Adipose tissue (tissue), 3 donors: ENCODE data around the gene ARHGAP26. TPM values are rescaled to one million over a fixed set of nuclear protein-coding genes. Genes with fewer than 3 reads are reported as not detected.

Experiments used
- H3K27ac ChIP-seq: one replicate; pipeline ENCODE4 v1.5.1; 2013; ENCODE audit warnings: low read depth, low read length
- WGBS, 3 donors: extraction: QIAGEN DNeasy Blood & Tissue Kit; methylation state at CpG; one replicate each; pipeline ENCODE4 v1.1.7; 2013; 5-methylcytosine and 5-hydroxymethylcytosine counted together
- polyA plus RNA-seq, 3 donors: library from polyadenylated mRNA; stranded (reverse); fragments of 200-250 nt; gene quantifications; one replicate each; pipeline ENCODE4 v1.2.3, GENCODE V29; 2013
- donor health status: healthy with polysubstance abuse.
- donor health status: Bipolar disorder and iron deficiency.
- donor health status: healthy.

Gene ARHGAP26
- polyA plus RNA-seq, 3 donors: 2.3 to 8.3 (median 6.5) TPM

- H3K27ac ChIP-seq: no peak overlapping the region
- 77 to 96% (median 83%) methylated on average over 2 of the region's 2 CpGs for WGBS, 3 donors
Measured at GRCh38 chr5:142777099-142777498, 6.9 kb downstream of the ARHGAP26 start.

- 61 to 92% (median 72%) methylated on average over 3 of the region's 3 CpGs for WGBS, 3 donors
- no peak overlapping the region for H3K27ac ChIP-seq
Measured at GRCh38 chr5:142777850-142778249, 7.7 kb downstream of the ARHGAP26 start.

GRCh38 chr5:142779163-142779840 is 9.1 kb downstream of the ARHGAP26 start:
- WGBS, 3 donors: 34 to 51% (median 47%) methylated on average over 4 of the region's 4 CpGs
- H3K27ac ChIP-seq: no peak overlapping the region

- 63 to 68% (median 67%) methylated on average over 2 of the region's 2 CpGs for WGBS, 3 donors
Measured at GRCh38 chr5:142780871-142781270, 10.7 kb downstream of the ARHGAP26 start.

GRCh38 chr5:142782976-142783530 is 12.9 kb downstream of the ARHGAP26 start:
- 56 to 80% (median 64%) methylated on average over 8 of the region's 8 CpGs for WGBS, 3 donors
- no peak overlapping the region for H3K27ac ChIP-seq

More at GRCh38 chr5:142780871-142781270, 10.7 kb downstream of the ARHGAP26 start:
- H3K27ac ChIP-seq: no peak overlapping the region

GRCh38 chr5:142783601-142784341 is 13.6 kb downstream of the ARHGAP26 start:
- WGBS, 3 donors: 31 to 56% (median 38%) methylated on average over 9 of the region's 9 CpGs

GRCh38 chr5:142784401-142784955 is 14.3 kb downstream of the ARHGAP26 start:
- 80 to 85% (median 82%) methylated on average over 7 of the region's 7 CpGs for WGBS, 3 donors
- H3K27ac ChIP-seq: no peak overlapping the region

More at GRCh38 chr5:142783601-142784341, 13.6 kb downstream of the ARHGAP26 start:
- no peak overlapping the region for H3K27ac ChIP-seq

- 94 to 97% (median 96%) methylated on average over 5 of the region's 5 CpGs for WGBS, 3 donors
- H3K27ac ChIP-seq: no peak overlapping the region
Measured at GRCh38 chr5:142785206-142785605, 15.0 kb downstream of the ARHGAP26 start.

GRCh38 chr5:142789206-142789605 is 19.0 kb downstream of the ARHGAP26 start:
- H3K27ac ChIP-seq: no peak overlapping the region
- 35 to 68% (median 48%) methylated on average over 1 of the region's 1 CpG for WGBS, 3 donors

- WGBS, 3 donors: 76 to 90% (median 90%) methylated on average over 7 of the region's 7 CpGs
- no peak overlapping the region for H3K27ac ChIP-seq
Measured at GRCh38 chr5:142792012-142792864, 22.1 kb downstream of the ARHGAP26 start.

GRCh38 chr5:142792865-142793232 is 22.7 kb downstream of the ARHGAP26 start:
- WGBS, 3 donors: 89 to 93% (median 91%) methylated on average over 5 of the region's 5 CpGs
- no peak overlapping the region for H3K27ac ChIP-seq

GRCh38 chr5:142794537-142794936 is 24.4 kb downstream of the ARHGAP26 start:
- H3K27ac ChIP-seq: no peak overlapping the region
- WGBS, 3 donors: 57 to 69% (median 62%) methylated on average over 2 of the region's 2 CpGs

GRCh38 chr5:142795251-142795650 is 25.1 kb downstream of the ARHGAP26 start:
- no peak overlapping the region for H3K27ac ChIP-seq
- 73 to 86% (median 76%) methylated on average over 3 of the region's 3 CpGs for WGBS, 3 donors

- 45 to 78% (median 64%) methylated on average over 4 of the region's 4 CpGs for WGBS, 3 donors
- H3K27ac ChIP-seq: no peak overlapping the region
Measured at GRCh38 chr5:142796492-142797109, 26.4 kb downstream of the ARHGAP26 start.

GRCh38 chr5:142797420-142797819 is 27.2 kb downstream of the ARHGAP26 start:
- H3K27ac ChIP-seq: no peak overlapping the region
- 85 to 88% (median 86%) methylated on average over 3 of the region's 3 CpGs for WGBS, 3 donors

- WGBS, 3 donors: 58 to 78% (median 68%) methylated on average over 4 of the region's 4 CpGs
- H3K27ac ChIP-seq: no peak overlapping the region
Measured at GRCh38 chr5:142798099-142798770, 28.1 kb downstream of the ARHGAP26 start.

GRCh38 chr5:142800776-142801494 is 30.8 kb downstream of the ARHGAP26 start:
- no peak overlapping the region for H3K27ac ChIP-seq
- 82 to 87% (median 83%) methylated on average over 6 of the region's 6 CpGs for WGBS, 3 donors
